ENCODE results near the gene TAC4.
A peak's percentile ranks its signal among the peaks of the same experiment; 100 is the strongest.

Gene TAC4

GRCh38 chr17:49873466-49873865 is 25.6 kb upstream of the TAC4 start:
- DNase-seq = no peak

GRCh38 chr17:49872754-49873377 is 25.0 kb upstream of the TAC4 start:
- DNase-seq = no peak

- DNase-seq = no peak
Observed at GRCh38 chr17:49871211-49871610, 23.3 kb upstream of the TAC4 start.

- no peak for DNase-seq
Observed at GRCh38 chr17:49870298-49870697, 22.4 kb upstream of the TAC4 start.

- no peak for DNase-seq
Observed at GRCh38 chr17:49869038-49869374, 21.1 kb upstream of the TAC4 start.

- DNase-seq = no peak
Observed at GRCh38 chr17:49866882-49867413, 19.1 kb upstream of the TAC4 start.

- no peak for DNase-seq
Observed at GRCh38 chr17:49866019-49866380, 18.1 kb upstream of the TAC4 start.

GRCh38 chr17:49862781-49863331 is 15.0 kb upstream of the TAC4 start:
- DNase-seq = no peak

GRCh38 chr17:49861150-49861884 is 13.4 kb upstream of the TAC4 start:
- DNase-seq = peak in 27 of 56 donors; percentile 2 to 64 (median 10)

GRCh38 chr17:49859991-49860953 is 12.4 kb upstream of the TAC4 start:
- DNase-seq = peak in 1 of 56 donors; percentile 14

- DNase-seq = peak in 2 of 56 donors; percentile 6 to 7
Observed at GRCh38 chr17:49858796-49859195, 10.9 kb upstream of the TAC4 start.

GRCh38 chr17:49854126-49854525 is 6.3 kb upstream of the TAC4 start:
- DNase-seq = no peak

GRCh38 chr17:49853470-49854015 is 5.7 kb upstream of the TAC4 start:
- DNase-seq = no peak

- peak in 31 of 56 donors; percentile 2 to 69 (median 23) for DNase-seq
Observed at GRCh38 chr17:49851387-49852291, 3.8 kb upstream of the TAC4 start.

GRCh38 chr17:49850772-49851386 is 3.0 kb upstream of the TAC4 start:
- peak in 1 of 56 donors; percentile 13 for DNase-seq

- DNase-seq = no peak
Observed at GRCh38 chr17:49850218-49850610, 2.3 kb upstream of the TAC4 start.

GRCh38 chr17:49848739-49849138 is 870 bp upstream of the TAC4 start:
- no peak for DNase-seq

GRCh38 chr17:49846938-49847712 is 744 bp downstream of the TAC4 start:
- DNase-seq = no peak

GRCh38 chr17:49845321-49845720 is 2.5 kb downstream of the TAC4 start:
- DNase-seq = peak in 6 of 56 donors; percentile 5 to 28 (median 16)

Measured in nucleus accumbens (tissue), 56 donors.